ENCODE data around the gene CLNK. TPM values are rescaled to one million over a fixed set of nuclear protein-coding genes. Genes with fewer than 3 reads are reported as not detected.

CLNK gene
- total RNA-seq, 1 experiment from 2014 or later, result not detected

DNA sequence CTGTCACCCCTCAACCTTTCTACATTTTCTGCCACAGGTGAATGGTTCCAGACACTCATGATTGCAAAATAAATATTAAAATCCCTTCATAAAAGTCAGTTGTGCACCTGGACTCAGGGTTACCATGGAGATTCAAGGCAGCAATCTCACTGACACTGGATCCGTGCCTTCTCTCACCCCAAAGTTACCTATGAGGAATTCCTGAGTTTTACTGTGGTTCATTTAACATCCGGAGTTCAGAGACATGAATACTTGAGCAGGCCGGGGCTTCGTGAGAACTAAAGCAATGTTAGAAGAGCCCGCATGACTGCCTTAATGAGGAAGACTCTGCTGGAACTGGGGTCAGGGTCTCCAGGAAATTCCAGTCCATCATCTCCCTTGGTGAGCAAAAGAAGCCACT is 12.5 kb upstream of the CLNK start:
- H4K20me1 ChIP-seq (ENCODE audit: insufficient read depth, low read depth, low read length), result no peaks in the 10 kb centered on the region
- no peak for DNase-seq
- H3K9me2 ChIP-seq (replicated peaks; ENCODE audit: insufficient read depth, low read length), result no peaks in the 10 kb centered on the region
- H2AFZ ChIP-seq (ENCODE audit: low read length), result no peak overlapping the region
- no peak overlapping the region for H3K27ac ChIP-seq (ENCODE audit: low read length)
- H3K79me2 ChIP-seq (ENCODE audit: low read length), result no peaks in the 10 kb centered on the region
- H3K36me3 ChIP-seq (ENCODE audit: insufficient read depth, low read length), result no peaks in the 10 kb centered on the region
- no peaks in the 10 kb centered on the region for H3K9me3 ChIP-seq (ENCODE audit: low read length)
- H3K4me2 ChIP-seq (ENCODE audit: low read depth, low read length, poor library complexity, severe bottlenecking), result no peak overlapping the region
- no peaks in the 10 kb centered on the region for H3K27me3 ChIP-seq (ENCODE audit: low read length)
- no peak overlapping the region for H3K9ac ChIP-seq (ENCODE audit: low read length)
- no peaks in the 10 kb centered on the region for H3K4me1 ChIP-seq (ENCODE audit: low read length)
- no peak overlapping the region for H3K4me3 ChIP-seq (ENCODE audit: low read length)

- DNase-seq, result no peak
- H3K4me2 ChIP-seq (ENCODE audit: low read depth, low read length, poor library complexity, severe bottlenecking), result no peak overlapping the region
- no peak overlapping the region for H2AFZ ChIP-seq (ENCODE audit: low read length)
- no peaks in the 10 kb centered on the region for H3K27me3 ChIP-seq (ENCODE audit: low read length)
- no peak overlapping the region for H3K9ac ChIP-seq (ENCODE audit: low read length)
- no peaks in the 10 kb centered on the region for H3K9me3 ChIP-seq (ENCODE audit: low read length)
- no peaks in the 10 kb centered on the region for H3K9me2 ChIP-seq (replicated peaks; ENCODE audit: insufficient read depth, low read length)
- H3K4me3 ChIP-seq (ENCODE audit: low read length), result no peak overlapping the region
- no peaks in the 10 kb centered on the region for H4K20me1 ChIP-seq (ENCODE audit: insufficient read depth, low read depth, low read length)
- H3K79me2 ChIP-seq (ENCODE audit: low read length), result no peaks in the 10 kb centered on the region
- H3K4me1 ChIP-seq (ENCODE audit: low read length), result no peaks in the 10 kb centered on the region
- H3K27ac ChIP-seq (ENCODE audit: low read length), result no peak overlapping the region
- H3K36me3 ChIP-seq (ENCODE audit: insufficient read depth, low read length), result no peaks in the 10 kb centered on the region
Measured at GRCh38 chr4:10696253-10696652, 11.7 kb upstream of the CLNK start.

DNA sequence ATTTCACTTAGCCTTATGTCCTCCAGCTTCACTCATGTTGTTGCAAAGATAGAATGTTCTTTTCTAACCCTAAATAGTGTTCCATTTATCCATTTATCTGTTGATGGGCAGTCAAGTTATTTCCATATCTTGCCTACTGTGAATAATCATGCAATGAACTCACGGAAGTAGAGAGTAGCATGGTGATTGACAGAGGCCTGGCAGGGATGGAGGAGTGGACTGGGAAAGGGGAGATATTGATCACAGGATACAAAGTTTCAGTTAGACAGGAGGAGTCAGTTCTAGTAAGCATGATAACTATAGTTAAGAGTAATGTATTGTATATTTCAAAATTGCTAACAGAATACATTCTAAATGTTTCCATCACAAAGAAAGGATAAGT is 10.3 kb upstream of the CLNK start:
- no peaks in the 10 kb centered on the region for H3K27me3 ChIP-seq (ENCODE audit: low read length)
- no peak overlapping the region for H3K4me3 ChIP-seq (ENCODE audit: low read length)
- H2AFZ ChIP-seq (ENCODE audit: low read length), result no peak overlapping the region
- H3K36me3 ChIP-seq (ENCODE audit: insufficient read depth, low read length), result no peaks in the 10 kb centered on the region
- H3K27ac ChIP-seq (ENCODE audit: low read length), result no peak overlapping the region
- no peak overlapping the region for H3K9ac ChIP-seq (ENCODE audit: low read length)
- H3K4me2 ChIP-seq (ENCODE audit: low read depth, low read length, poor library complexity, severe bottlenecking), result no peak overlapping the region
- no peaks in the 10 kb centered on the region for H3K9me2 ChIP-seq (replicated peaks; ENCODE audit: insufficient read depth, low read length)
- H3K4me1 ChIP-seq (ENCODE audit: low read length), result no peaks in the 10 kb centered on the region
- no peaks in the 10 kb centered on the region for H3K79me2 ChIP-seq (ENCODE audit: low read length)
- no peaks in the 10 kb centered on the region for H3K9me3 ChIP-seq (ENCODE audit: low read length)
- no peak for DNase-seq
- H4K20me1 ChIP-seq (ENCODE audit: insufficient read depth, low read depth, low read length), result no peaks in the 10 kb centered on the region

DNA sequence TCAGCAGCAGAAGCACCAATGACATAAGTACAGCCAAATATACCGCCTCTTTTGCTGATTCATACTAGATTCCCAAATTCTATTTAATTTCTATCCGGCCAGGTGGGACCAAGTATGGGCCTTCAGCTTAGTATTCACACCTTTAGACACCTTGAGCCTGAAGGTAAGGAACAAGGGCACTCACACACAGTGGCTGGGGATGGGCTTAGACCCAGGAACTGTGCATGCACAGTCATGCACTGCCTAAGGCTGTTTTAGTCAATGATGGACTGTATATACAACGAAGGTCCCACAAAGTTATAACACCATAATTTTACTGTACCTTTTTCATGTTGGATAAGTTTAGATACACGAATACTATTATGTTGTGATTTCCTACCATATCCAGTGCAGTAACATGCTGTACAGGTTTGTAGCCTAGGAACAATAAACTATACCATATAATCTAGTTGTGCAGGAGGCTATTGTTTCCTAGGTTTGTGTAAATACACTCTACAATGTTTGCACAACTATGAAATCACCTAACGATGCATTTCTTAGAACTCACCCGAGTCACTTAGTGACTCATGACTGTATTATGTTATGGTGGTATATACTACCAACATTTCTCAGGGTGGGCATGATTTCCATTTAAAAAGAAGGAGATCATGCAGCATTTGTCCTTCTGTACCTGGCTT is 9.7 kb upstream of the CLNK start:
- H3K9ac ChIP-seq (ENCODE audit: low read length), result no peak overlapping the region
- no peaks in the 10 kb centered on the region for H4K20me1 ChIP-seq (ENCODE audit: insufficient read depth, low read depth, low read length)
- no peaks in the 10 kb centered on the region for H3K9me2 ChIP-seq (replicated peaks; ENCODE audit: insufficient read depth, low read length)
- H3K36me3 ChIP-seq (ENCODE audit: insufficient read depth, low read length), result no peaks in the 10 kb centered on the region
- no peak overlapping the region for H3K4me2 ChIP-seq (ENCODE audit: low read depth, low read length, poor library complexity, severe bottlenecking)
- no peak overlapping the region for H3K4me3 ChIP-seq (ENCODE audit: low read length)
- no peak for DNase-seq
- no peaks in the 10 kb centered on the region for H3K9me3 ChIP-seq (ENCODE audit: low read length)
- H3K27me3 ChIP-seq (ENCODE audit: low read length), result no peaks in the 10 kb centered on the region
- no peak overlapping the region for H3K27ac ChIP-seq (ENCODE audit: low read length)
- H3K4me1 ChIP-seq (ENCODE audit: low read length), result no peaks in the 10 kb centered on the region
- no peak overlapping the region for H2AFZ ChIP-seq (ENCODE audit: low read length)
- no peaks in the 10 kb centered on the region for H3K79me2 ChIP-seq (ENCODE audit: low read length)

GRCh38 chr4:10691651-10692050 is 7.1 kb upstream of the CLNK start:
- Histone ChIP-seq H3K4me3 (ENCODE audit: low read length) (no peak overlapping the region), H3K4me1 (ENCODE audit: low read length) (0 out of 2 replicates have a peak, but pooled peaks cover 3% of the 10 kb centered on the region), H3K4me2 (ENCODE audit: low read depth, low read length, poor library complexity, severe bottlenecking) (no peak overlapping the region)

DNA sequence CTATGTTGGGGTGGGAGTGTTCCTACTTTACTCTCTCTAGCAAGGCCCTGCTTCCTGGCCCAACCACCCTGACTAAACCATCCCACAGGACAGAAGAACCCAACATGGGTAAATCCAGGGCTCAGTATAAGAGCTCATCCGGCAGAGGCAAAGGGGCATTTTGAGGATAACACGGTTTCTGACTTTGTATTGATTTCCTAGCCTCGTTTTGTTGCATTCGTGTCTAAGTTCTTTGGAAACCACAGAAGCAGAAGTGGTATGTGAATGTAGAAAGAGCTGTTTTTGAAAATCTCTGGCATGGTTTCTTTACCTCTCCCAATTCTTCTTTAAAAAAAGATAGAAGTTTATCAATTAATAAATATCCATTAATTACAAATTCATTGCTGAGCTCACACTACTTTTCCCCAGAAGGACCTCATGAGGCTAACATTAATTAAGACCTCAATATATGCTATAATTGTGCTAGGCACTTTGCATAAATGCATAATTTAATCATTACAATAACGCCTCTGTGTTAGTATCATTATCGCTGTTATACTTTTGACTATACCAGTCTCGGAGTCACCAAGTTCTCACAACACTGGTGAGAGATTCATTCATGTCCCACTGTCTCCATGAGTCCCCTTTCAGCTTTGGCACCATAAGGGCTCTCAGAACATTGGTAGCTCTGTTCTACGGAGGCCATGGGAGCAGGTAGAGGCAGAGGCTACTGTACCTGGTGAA is 5.8 kb upstream of the CLNK start:
- no peak for DNase-seq
- H2AFZ ChIP-seq (ENCODE audit: low read length), result no peak overlapping the region
- H3K27me3 ChIP-seq (ENCODE audit: low read length), result no peaks in the 10 kb centered on the region
- H4K20me1 ChIP-seq (ENCODE audit: insufficient read depth, low read depth, low read length), result no peaks in the 10 kb centered on the region
- H3K9ac ChIP-seq (ENCODE audit: low read length), result no peak overlapping the region
- H3K9me2 ChIP-seq (replicated peaks; ENCODE audit: insufficient read depth, low read length), result no peaks in the 10 kb centered on the region
- no peak overlapping the region for H3K27ac ChIP-seq (ENCODE audit: low read length)
- 0 out of 2 replicates have a peak, but pooled peaks cover 3% of the 10 kb centered on the region for H3K4me1 ChIP-seq (ENCODE audit: low read length)
- H3K4me3 ChIP-seq (ENCODE audit: low read length), result no peak overlapping the region
- no peaks in the 10 kb centered on the region for H3K9me3 ChIP-seq (ENCODE audit: low read length)
- H3K4me2 ChIP-seq (ENCODE audit: low read depth, low read length, poor library complexity, severe bottlenecking), result no peak overlapping the region
- H3K36me3 ChIP-seq (ENCODE audit: insufficient read depth, low read length), result no peaks in the 10 kb centered on the region
- H3K79me2 ChIP-seq (ENCODE audit: low read length), result no peaks in the 10 kb centered on the region

More at GRCh38 chr4:10691651-10692050, 7.1 kb upstream of the CLNK start:
- no peaks in the 10 kb centered on the region for H3K27me3 ChIP-seq (ENCODE audit: low read length)
- no peak overlapping the region for H2AFZ ChIP-seq (ENCODE audit: low read length)
- H3K36me3 ChIP-seq (ENCODE audit: insufficient read depth, low read length), result no peaks in the 10 kb centered on the region
- no peaks in the 10 kb centered on the region for H3K9me3 ChIP-seq (ENCODE audit: low read length)
- no peaks in the 10 kb centered on the region for H4K20me1 ChIP-seq (ENCODE audit: insufficient read depth, low read depth, low read length)
- no peaks in the 10 kb centered on the region for H3K9me2 ChIP-seq (replicated peaks; ENCODE audit: insufficient read depth, low read length)
- no peak overlapping the region for H3K27ac ChIP-seq (ENCODE audit: low read length)
- no peak for DNase-seq
- no peak overlapping the region for H3K9ac ChIP-seq (ENCODE audit: low read length)
- no peaks in the 10 kb centered on the region for H3K79me2 ChIP-seq (ENCODE audit: low read length)

DNA sequence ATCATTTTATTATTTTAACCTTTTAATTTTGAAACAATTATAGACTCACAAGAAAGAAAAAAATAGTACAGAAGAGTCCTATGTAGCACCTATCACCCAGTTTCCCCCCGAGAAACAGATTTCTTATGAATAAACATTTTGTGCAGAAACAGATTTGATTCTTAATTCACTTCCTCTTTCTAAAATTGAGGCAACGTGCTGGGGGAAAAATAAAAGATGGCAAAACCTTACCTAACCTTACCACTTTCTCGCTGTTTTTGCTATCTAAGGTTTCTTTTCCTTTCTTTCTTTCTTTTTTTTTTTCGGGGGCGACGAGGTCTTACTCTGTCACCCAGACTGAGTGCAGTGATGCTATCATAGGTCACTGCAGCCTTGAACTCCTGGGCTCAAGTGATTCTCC is 4.3 kb upstream of the CLNK start:
- Histone ChIP-seq H3K4me1 (ENCODE audit: low read length) (0 out of 2 replicates have a peak, but pooled peaks cover 3% of the 10 kb centered on the region), H3K27me3 (ENCODE audit: low read length) (no peaks in the 10 kb centered on the region), H3K9me2 (replicated peaks; ENCODE audit: insufficient read depth, low read length) (no peaks in the 10 kb centered on the region), H3K27ac (ENCODE audit: low read length) (no peak overlapping the region), H3K9me3 (ENCODE audit: low read length) (no peaks in the 10 kb centered on the region), H3K4me2 (ENCODE audit: low read depth, low read length, poor library complexity, severe bottlenecking) (no peak overlapping the region), H3K79me2 (ENCODE audit: low read length) (no peaks in the 10 kb centered on the region), H2AFZ (ENCODE audit: low read length) (no peak overlapping the region), H3K9ac (ENCODE audit: low read length) (no peak overlapping the region), H4K20me1 (ENCODE audit: insufficient read depth, low read depth, low read length) (no peaks in the 10 kb centered on the region), H3K36me3 (ENCODE audit: insufficient read depth, low read length) (no peaks in the 10 kb centered on the region), H3K4me3 (ENCODE audit: low read length) (no peak overlapping the region)
- DNase-seq, result no peak

GRCh38 chr4:10688022-10688421 is 3.5 kb upstream of the CLNK start:
- no peaks in the 10 kb centered on the region for H4K20me1 ChIP-seq (ENCODE audit: insufficient read depth, low read depth, low read length)
- no peak overlapping the region for H3K27ac ChIP-seq (ENCODE audit: low read length)
- H2AFZ ChIP-seq (ENCODE audit: low read length), result no peak overlapping the region
- no peaks in the 10 kb centered on the region for H3K9me3 ChIP-seq (ENCODE audit: low read length)
- H3K79me2 ChIP-seq (ENCODE audit: low read length), result no peaks in the 10 kb centered on the region
- H3K4me3 ChIP-seq (ENCODE audit: low read length), result no peak overlapping the region
- H3K4me1 ChIP-seq (ENCODE audit: low read length), result 0 out of 2 replicates have a peak, but pooled peaks cover 3% of the 10 kb centered on the region
- no peak overlapping the region for H3K9ac ChIP-seq (ENCODE audit: low read length)
- no peaks in the 10 kb centered on the region for H3K9me2 ChIP-seq (replicated peaks; ENCODE audit: insufficient read depth, low read length)
- H3K4me2 ChIP-seq (ENCODE audit: low read depth, low read length, poor library complexity, severe bottlenecking), result no peak overlapping the region
- H3K36me3 ChIP-seq (ENCODE audit: insufficient read depth, low read length), result no peaks in the 10 kb centered on the region
- DNase-seq, result no peak
- H3K27me3 ChIP-seq (ENCODE audit: low read length), result no peaks in the 10 kb centered on the region
